PC-9 (cell line): ENCODE data around the gene GALNT9. TPM values are rescaled to one million over a fixed set of nuclear protein-coding genes. Genes with fewer than 3 reads are reported as not detected.
"Not testable (repeated sequence)": the region's sequence is repeated elsewhere in the genome, so short reads cannot be mapped to it uniquely, and the experiment has no call there.

Experiments used
- BruUV-seq: library from RNA; stranded (reverse); fragments of 400-500 nt; replicated peaks from 2 replicates; lab custom pipeline; 2021; lab: Mats Ljungman, UMichigan
- CTCF ChIA-PET: fragments of 300-600 bp; sonication (Branson Sonifier 250); formaldehyde crosslinking; loops from one replicate; lab custom pipeline; 2022; ENCODE audit warnings: antibody characterized with exemption; lab: Charles Lee
- POLR2A ChIA-PET: fragments of 300-600 bp; sonication (Branson Sonifier 250); formaldehyde crosslinking; loops from one replicate; lab custom pipeline; 2022; ENCODE audit warnings: antibody characterized with exemption; ENCODE audit not compliant: unreplicated experiment; lab: Charles Lee
- DNase-seq, 2 experiments: peaks; one replicate each; pipeline versions ENCODE4 v3.0.0 to v3.0.0-alpha.2; 2015 to 2022; ENCODE audit warnings: mixed read lengths in 1 of 2
- H2AFZ ChIP-seq: fragments of 200-600 bp; sonication (generic); 2 replicates; pipeline ENCODE4 v1.8.1; 2017; ENCODE audit warnings: antibody characterized with exemption
- H3F3A ChIP-seq: fragments of 200-600 bp; sonication (generic); 2 replicates; pipeline ENCODE4 v1.8.1; 2017; ENCODE audit warnings: antibody characterized with exemption, mild to moderate bottlenecking, low read depth; ENCODE audit not compliant: insufficient read depth
- H3K27ac ChIP-seq: fragments of 200-600 bp; sonication (generic); 2 replicates; pipeline ENCODE4 v1.6.1; 2016; ENCODE audit warnings: mixed run types
- H3K27me3 ChIP-seq: fragments of 200-600 bp; sonication (generic); 2 replicates; pipeline ENCODE4 v1.6.1; 2016; ENCODE audit warnings: low read depth, mixed run types; ENCODE audit not compliant: insufficient read depth
- H3K36me3 ChIP-seq: fragments of 200-600 bp; sonication (generic); 2 replicates; pipeline ENCODE4 v1.6.1; 2016; ENCODE audit warnings: low read depth, mixed run types
- H3K4me1 ChIP-seq: fragments of 200-600 bp; sonication (generic); replicated peaks from 2 replicates; pipeline ENCODE4 v1.6.1; 2016; ENCODE audit warnings: mixed run types; ENCODE audit not compliant: insufficient read depth
- H3K4me2 ChIP-seq: fragments of 200-600 bp; sonication (generic); 2 replicates; pipeline ENCODE4 v1.6.1; 2017; ENCODE audit warnings: mixed run types
- H3K4me3 ChIP-seq: fragments of 200-600 bp; sonication (generic); 2 replicates; pipeline ENCODE4 v1.6.1; 2016; ENCODE audit warnings: mixed run types
- H3K79me2 ChIP-seq: fragments of 200-600 bp; sonication (generic); 2 replicates; pipeline ENCODE4 v1.6.1; 2017; ENCODE audit warnings: low read depth, mixed run types
- H3K9me2 ChIP-seq: fragments of 200-600 bp; sonication (generic); 2 replicates; pipeline ENCODE4 v1.8.1; 2017; ENCODE audit warnings: mild to moderate bottlenecking; ENCODE audit not compliant: insufficient read depth
- H3K9me3 ChIP-seq: fragments of 200-600 bp; sonication (generic); 2 replicates; pipeline ENCODE4 v1.8.1; 2016; ENCODE audit warnings: low read depth; ENCODE audit not compliant: insufficient read depth
- H4K20me1 ChIP-seq: fragments of 200-600 bp; sonication (generic); 2 replicates; pipeline ENCODE4 v1.8.1; 2017; ENCODE audit not compliant: insufficient read depth
- CTCF ChIP-seq: fragments of 200-600 bp; sonication (generic); conservative IDR thresholded peaks from 2 replicates; pipeline ENCODE4 v1.6.1; 2017; ENCODE audit warnings: mixed run types, antibody characterized with exemption, mild to moderate bottlenecking, moderate library complexity
- EZH2 ChIP-seq: fragments of 200-600 bp; sonication (generic); IDR thresholded peaks from 2 replicates; pipeline ENCODE4 v1.8.0; 2017; ENCODE audit warnings: antibody characterized with exemption, low read depth
- intact Hi-C: fragments of 100-400 bp; cut with micrococcal nuclease; formaldehyde crosslinking; loops from one replicate; pipeline ENCODE4 v1.10.0; 2022; ENCODE audit not compliant: unreplicated experiment
- total RNA-seq: library from RNA; stranded (reverse); gene quantifications from 2 replicates; pipeline ENCODE4 v1.2.3, GENCODE V29; 2021

GALNT9 gene
- total RNA-seq, 1 experiment from 2014 or later = 11.2 TPM

- ChIA-PET CTCF (no interaction called here), POLR2A (no interaction called here)
- H3K9me3 ChIP-seq = no peaks in the 10 kb centered on the region
- no peak for TF ChIP-seq EZH2
- no peak for TF ChIP-seq CTCF
- BruUV-seq = no TSS peak
- H3F3A ChIP-seq = peaks cover 3% of the 10 kb centered on the region; the same call in 1 of the 2 replicates
- no peak overlapping the region for H3K4me2 ChIP-seq
- intact Hi-C loops = no loop called here
- no peak overlapping the region for H3K4me3 ChIP-seq
- H3K27ac ChIP-seq = no peak overlapping the region
- no peaks in the 10 kb centered on the region for H4K20me1 ChIP-seq
- peaks cover 41% of the 10 kb centered on the region for H3K27me3 ChIP-seq
- no peaks in the 10 kb centered on the region for H3K9me2 ChIP-seq
- no peaks in the 10 kb centered on the region for H3K4me1 ChIP-seq
- no peak for DNase-seq
- H2AFZ ChIP-seq = no peak overlapping the region
- no peaks in the 10 kb centered on the region for H3K79me2 ChIP-seq
- H3K36me3 ChIP-seq = no peaks in the 10 kb centered on the region
Measured at GRCh38 chr12:132243596-132244310, 85.6 kb downstream of the GALNT9 start.

GRCh38 chr12:132243171-132243570 is 86.2 kb downstream of the GALNT9 start:
- H3K4me2 ChIP-seq, H2AFZ ChIP-seq, H3K4me1 ChIP-seq, CTCF ChIA-PET, H3K79me2 ChIP-seq, H3K9me2 ChIP-seq, intact Hi-C loops, H3F3A ChIP-seq, DNase-seq, POLR2A ChIA-PET, BruUV-seq, H3K4me3 ChIP-seq, H4K20me1 ChIP-seq, H3K9me3 ChIP-seq, H3K36me3 ChIP-seq, H3K27ac ChIP-seq: not testable (repeated sequence)
- peaks cover 35% of the 10 kb centered on the region for H3K27me3 ChIP-seq

GRCh38 chr12:132240669-132241007 is 88.8 kb downstream of the GALNT9 start:
- H3K27ac ChIP-seq, H3K36me3 ChIP-seq, intact Hi-C loops, DNase-seq, H2AFZ ChIP-seq, POLR2A ChIA-PET, H3K9me3 ChIP-seq, H3K4me2 ChIP-seq, CTCF ChIA-PET, H3K4me1 ChIP-seq, H3K79me2 ChIP-seq, H3F3A ChIP-seq, H4K20me1 ChIP-seq, H3K4me3 ChIP-seq, BruUV-seq, H3K9me2 ChIP-seq: not testable (repeated sequence)
- H3K27me3 ChIP-seq = peaks cover 32% of the 10 kb centered on the region

- intact Hi-C loops = no loop called here
- H3K9me3 ChIP-seq = no peaks in the 10 kb centered on the region
- H3K4me2 ChIP-seq = no peak overlapping the region
- H3K9me2 ChIP-seq = no peaks in the 10 kb centered on the region
- no peaks in the 10 kb centered on the region for H4K20me1 ChIP-seq
- BruUV-seq = no TSS peak
- POLR2A ChIA-PET = no interaction called here
- no peaks in the 10 kb centered on the region for H3K4me1 ChIP-seq
- CTCF ChIA-PET = no interaction called here
- no peak overlapping the region for H3K4me3 ChIP-seq
- no peak for DNase-seq
- no peak overlapping the region for H2AFZ ChIP-seq
- no peak overlapping the region for H3K27ac ChIP-seq
- H3K36me3 ChIP-seq = no peaks in the 10 kb centered on the region
- H3K79me2 ChIP-seq = no peaks in the 10 kb centered on the region
- no peak for TF ChIP-seq CTCF
- no peak for TF ChIP-seq EZH2
- H3K27me3 ChIP-seq = peaks cover 32% of the 10 kb centered on the region
- H3F3A ChIP-seq = peaks cover 6% of the 10 kb centered on the region; the same call in 1 of the 2 replicates
Measured at GRCh38 chr12:132239796-132240668, 89.4 kb downstream of the GALNT9 start.
